ENCODE data around the gene HSPA6.
A peak's percentile ranks its signal among the peaks of the same experiment; 100 is the strongest.
"Not testable (repeated sequence)": the region's sequence is repeated elsewhere in the genome, so short reads cannot be mapped to it uniquely, and the experiment has no call there.

The HSPA6 gene

GRCh38 chr1:161523817-161524741 is at the start of gene HSPA6:
TSS of gene HSPA6 (plus strand) at chr1:161524540. CDS start at chr1:161524659, 119 bp downstream.
- DNase-seq (ENCODE audit: low read depth) = peak; percentile 82

GRCh38 chr1:161477711-161478110 is 46.6 kb upstream of the HSPA6 start:
- DNase-seq (ENCODE audit: low read depth) = not testable (repeated sequence)

GRCh38 chr1:161478985-161479384 is 45.4 kb upstream of the HSPA6 start:
- no peak for DNase-seq (ENCODE audit: low read depth)

GRCh38 chr1:161480381-161481035 is 43.8 kb upstream of the HSPA6 start:
- DNase-seq (ENCODE audit: low read depth) = no peak

GRCh38 chr1:161481624-161482392 is 42.5 kb upstream of the HSPA6 start:
- DNase-seq (ENCODE audit: low read depth) = no peak

- no peak for DNase-seq (ENCODE audit: low read depth)
Measured at GRCh38 chr1:161482610-161483009, 41.7 kb upstream of the HSPA6 start.

GRCh38 chr1:161483361-161483760 is 41.0 kb upstream of the HSPA6 start:
- no peak for DNase-seq (ENCODE audit: low read depth)

GRCh38 chr1:161484613-161485012 is 39.7 kb upstream of the HSPA6 start:
- DNase-seq (ENCODE audit: low read depth) = no peak

GRCh38 chr1:161486806-161487741 is 37.3 kb upstream of the HSPA6 start:
- no peak for DNase-seq (ENCODE audit: low read depth)

- no peak for DNase-seq (ENCODE audit: low read depth)
Measured at GRCh38 chr1:161491472-161491871, 32.9 kb upstream of the HSPA6 start.

- no peak for DNase-seq (ENCODE audit: low read depth)
Measured at GRCh38 chr1:161492827-161493226, 31.5 kb upstream of the HSPA6 start.

- no peak for DNase-seq (ENCODE audit: low read depth)
Measured at GRCh38 chr1:161494091-161494735, 30.1 kb upstream of the HSPA6 start.

GRCh38 chr1:161495490-161495889 is 28.9 kb upstream of the HSPA6 start:
- DNase-seq (ENCODE audit: low read depth) = no peak

- DNase-seq (ENCODE audit: low read depth) = no peak
Measured at GRCh38 chr1:161497961-161498360, 26.4 kb upstream of the HSPA6 start.

- DNase-seq (ENCODE audit: low read depth) = no peak
Measured at GRCh38 chr1:161498646-161499045, 25.7 kb upstream of the HSPA6 start.

GRCh38 chr1:161499099-161500039 is 25.0 kb upstream of the HSPA6 start:
- DNase-seq (ENCODE audit: low read depth) = no peak

- DNase-seq (ENCODE audit: low read depth) = no peak
Measured at GRCh38 chr1:161501234-161501633, 23.1 kb upstream of the HSPA6 start.

- no peak for DNase-seq (ENCODE audit: low read depth)
Measured at GRCh38 chr1:161502181-161502580, 22.2 kb upstream of the HSPA6 start.

GRCh38 chr1:161502641-161503393 is 21.5 kb upstream of the HSPA6 start:
- DNase-seq (ENCODE audit: low read depth) = no peak

Measured in stimulated activated CD8-positive, alpha-beta memory T cell treated with anti-CD3 and anti-CD28 coated beads, Interleukin-15, amount 100 ng/mL, for 24 hours (primary cell).